Smooth muscle cell (in vitro differentiated cells): ENCODE results near the gene NACAD. TPM values are rescaled to one million over a fixed set of nuclear protein-coding genes. Genes with fewer than 3 reads are reported as not detected.

Source experiments
- DNase-seq: peaks from one replicate; lab custom pipeline; 2025; ENCODE audit not compliant: unreplicated experiment; lab: John Stamatoyannopoulos, UW
- H2AFZ ChIP-seq: fragments of 200-600 bp; sonication (generic); 2 replicates; pipeline ENCODE4 v1.6.0; 2016; ENCODE audit warnings: antibody characterized with exemption, low read depth, mild to moderate bottlenecking
- H3F3A ChIP-seq: fragments of 200-600 bp; sonication (generic); 2 replicates; pipeline ENCODE4 v1.6.0; 2017; ENCODE audit warnings: antibody characterized with exemption, low read depth
- H3K27ac ChIP-seq: fragments of 200-600 bp; sonication (generic); 2 replicates; pipeline ENCODE4 v1.5.1; 2016; ENCODE audit warnings: low read depth, mild to moderate bottlenecking
- H3K27me3 ChIP-seq: fragments of 200-600 bp; sonication (generic); 2 replicates; pipeline ENCODE4 v1.6.1; 2016; ENCODE audit warnings: low read depth, mild to moderate bottlenecking
- H3K36me3 ChIP-seq: fragments of 200-600 bp; sonication (generic); 2 replicates; pipeline ENCODE4 v1.5.1; 2016; ENCODE audit warnings: low read depth
- H3K4me1 ChIP-seq: fragments of 200-600 bp; sonication (generic); 2 replicates; pipeline ENCODE4 v1.5.1; 2016; ENCODE audit warnings: low read depth
- H3K4me2 ChIP-seq: fragments of 200-600 bp; sonication (generic); 2 replicates; pipeline ENCODE4 v1.6.0; 2016; ENCODE audit warnings: mild to moderate bottlenecking
- H3K4me3 ChIP-seq: fragments of 200-600 bp; sonication (generic); 2 replicates; pipeline ENCODE4 v1.5.1; 2016; ENCODE audit warnings: mild to moderate bottlenecking
- H3K79me2 ChIP-seq: fragments of 200-600 bp; sonication (generic); 2 replicates; pipeline ENCODE4 v1.6.0; 2016; ENCODE audit warnings: low read depth, mild to moderate bottlenecking
- H3K9ac ChIP-seq: fragments of 200-600 bp; sonication (generic); 2 replicates; pipeline ENCODE4 v1.6.0; 2016; ENCODE audit warnings: low read depth
- H3K9me3 ChIP-seq: fragments of 200-600 bp; sonication (generic); replicated peaks from 2 replicates; pipeline ENCODE4 v1.5.1; 2016; ENCODE audit warnings: low read depth
- H4K20me1 ChIP-seq: fragments of 200-600 bp; sonication (generic); 2 replicates; pipeline ENCODE4 v1.6.0; 2016; ENCODE audit warnings: low read depth
- WGBS: methylation state at CpG from one replicate; pipeline ENCODE4 v1.1.7; 2016; ENCODE audit warnings: low lambda C conversion rate; 5-methylcytosine and 5-hydroxymethylcytosine counted together
- polyA plus RNA-seq: library from polyadenylated mRNA; unstranded; fragments of >200 nt; fragmentation: Nextera tagmentation; extraction: Ambion mirVana; gene quantifications from 2 replicates; pipeline ENCODE4 v1.2.1, GENCODE V29; 2016
- total RNA-seq: library from RNA; depleted of rRNA; stranded (reverse); fragments of >200 nt; gene quantifications from 2 replicates; pipeline ENCODE4 v1.2.3, GENCODE V29; 2014
- TF ChIP-seq, protein P1 (sequence below): fragments of 200-600 bp; sonication (generic); IDR thresholded peaks from 2 replicates; pipeline ENCODE4 v1.5.1; 2017; ENCODE audit warnings: borderline replicate concordance, mild to moderate bottlenecking, antibody characterized with exemption; ENCODE audit not compliant: insufficient read depth, poor library complexity, severe bottlenecking

NACAD gene
- total and polyA plus RNA-seq, 2 experiments from 2014 or later = 5.3 to 12.5 TPM

DNA sequence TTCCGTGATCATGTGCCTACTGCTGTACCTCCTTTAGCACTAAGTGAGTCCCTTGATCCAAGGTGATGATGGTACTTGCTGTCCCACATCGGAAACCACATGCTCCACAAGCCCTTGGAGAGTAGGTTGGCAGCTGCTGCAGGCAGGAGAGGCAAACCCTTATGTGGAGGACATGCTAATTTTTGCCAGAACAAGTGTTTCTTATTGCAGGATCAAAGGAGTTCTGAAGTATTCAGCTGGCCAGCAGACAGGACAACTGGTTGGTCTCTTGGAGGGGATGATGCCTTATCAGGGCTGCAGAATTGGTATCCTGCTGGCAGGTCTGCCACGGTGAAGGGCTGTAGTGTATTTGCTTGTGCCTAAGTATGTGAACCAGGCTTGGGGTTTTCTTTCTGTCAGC, 36.8 kb downstream of the NACAD start:
- no peaks in the 10 kb centered on the region for H3K36me3 ChIP-seq
- TF ChIP-seq, protein P1, sequence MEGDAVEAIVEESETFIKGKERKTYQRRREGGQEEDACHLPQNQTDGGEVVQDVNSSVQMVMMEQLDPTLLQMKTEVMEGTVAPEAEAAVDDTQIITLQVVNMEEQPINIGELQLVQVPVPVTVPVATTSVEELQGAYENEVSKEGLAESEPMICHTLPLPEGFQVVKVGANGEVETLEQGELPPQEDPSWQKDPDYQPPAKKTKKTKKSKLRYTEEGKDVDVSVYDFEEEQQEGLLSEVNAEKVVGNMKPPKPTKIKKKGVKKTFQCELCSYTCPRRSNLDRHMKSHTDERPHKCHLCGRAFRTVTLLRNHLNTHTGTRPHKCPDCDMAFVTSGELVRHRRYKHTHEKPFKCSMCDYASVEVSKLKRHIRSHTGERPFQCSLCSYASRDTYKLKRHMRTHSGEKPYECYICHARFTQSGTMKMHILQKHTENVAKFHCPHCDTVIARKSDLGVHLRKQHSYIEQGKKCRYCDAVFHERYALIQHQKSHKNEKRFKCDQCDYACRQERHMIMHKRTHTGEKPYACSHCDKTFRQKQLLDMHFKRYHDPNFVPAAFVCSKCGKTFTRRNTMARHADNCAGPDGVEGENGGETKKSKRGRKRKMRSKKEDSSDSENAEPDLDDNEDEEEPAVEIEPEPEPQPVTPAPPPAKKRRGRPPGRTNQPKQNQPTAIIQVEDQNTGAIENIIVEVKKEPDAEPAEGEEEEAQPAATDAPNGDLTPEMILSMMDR = no peak
- H3F3A ChIP-seq = no peaks in the 10 kb centered on the region
- no peak overlapping the region for H3K4me3 ChIP-seq
- no peak overlapping the region for H2AFZ ChIP-seq
- no peaks in the 10 kb centered on the region for H3K4me1 ChIP-seq
- no peaks in the 10 kb centered on the region for H3K9me3 ChIP-seq
- H4K20me1 ChIP-seq = peaks cover 32% of the 10 kb centered on the region
- WGBS = 76% methylated on average over 3 of the region's 3 CpGs
- no peak overlapping the region for H3K4me2 ChIP-seq
- no peaks in the 10 kb centered on the region for H3K27me3 ChIP-seq
- H3K79me2 ChIP-seq = peaks cover 27% of the 10 kb centered on the region
- DNase-seq = no peak
- H3K27ac ChIP-seq = no peak overlapping the region
- no peak overlapping the region for H3K9ac ChIP-seq

DNA sequence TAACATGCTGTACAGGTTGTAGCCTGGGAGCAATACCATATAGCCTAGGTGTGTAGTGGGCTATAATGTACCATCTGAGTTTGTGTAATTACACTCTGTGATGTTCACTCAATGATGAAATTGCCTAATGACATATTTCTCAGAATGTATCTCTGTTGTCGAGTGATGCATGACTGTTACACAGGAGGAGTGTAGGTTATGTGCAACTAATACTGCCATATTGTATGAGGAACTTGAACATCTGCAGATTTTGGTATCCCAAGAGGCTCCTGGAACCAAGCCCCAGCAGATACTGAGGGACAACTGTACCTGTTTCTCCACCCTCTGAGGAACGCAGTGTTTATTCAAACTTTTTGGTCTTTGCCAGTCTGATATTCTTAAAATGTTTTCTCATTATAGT, 38.6 kb downstream of the NACAD start:
- no peaks in the 10 kb centered on the region for H3K27me3 ChIP-seq
- TF ChIP-seq, protein P1 = no peak
- H3K27ac ChIP-seq = no peak overlapping the region
- no peak overlapping the region for H3K4me2 ChIP-seq
- no peaks in the 10 kb centered on the region for H3K9me3 ChIP-seq
- no peaks in the 10 kb centered on the region for H3K36me3 ChIP-seq
- peaks cover 27% of the 10 kb centered on the region for H4K20me1 ChIP-seq
- H3K4me1 ChIP-seq = no peaks in the 10 kb centered on the region
- DNase-seq = no peak
- H3K9ac ChIP-seq = no peak overlapping the region
- H3F3A ChIP-seq = no peaks in the 10 kb centered on the region
- WGBS = 79% methylated on average over 2 of the region's 2 CpGs
- H3K79me2 ChIP-seq = peaks cover 13% of the 10 kb centered on the region
- no peak overlapping the region for H3K4me3 ChIP-seq
- H2AFZ ChIP-seq = no peak overlapping the region

DNA sequence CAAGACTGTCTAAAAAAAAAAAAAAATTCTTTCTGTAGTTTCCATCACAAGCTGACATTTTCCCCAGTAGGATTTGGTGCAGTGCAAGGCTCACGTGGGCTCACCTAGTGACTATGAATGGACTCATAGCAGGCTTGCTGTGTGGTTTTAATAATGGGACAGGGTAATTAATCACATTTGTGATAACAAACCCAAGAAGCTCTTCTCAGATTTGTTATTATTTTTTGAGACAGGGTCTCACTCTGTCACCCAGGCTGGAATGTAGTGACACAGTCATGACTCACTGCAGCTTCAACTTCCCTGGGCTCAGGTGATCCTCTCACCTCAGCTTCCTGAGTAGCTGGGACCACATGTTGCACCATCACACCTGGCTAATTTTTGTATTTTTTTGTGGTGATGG, 40.0 kb downstream of the NACAD start:
- H3K79me2 ChIP-seq = peaks cover 6% of the 10 kb centered on the region
- no peak overlapping the region for H2AFZ ChIP-seq
- H3K27ac ChIP-seq = no peak overlapping the region
- DNase-seq = no peak
- no peaks in the 10 kb centered on the region for H3F3A ChIP-seq
- H3K27me3 ChIP-seq = no peaks in the 10 kb centered on the region
- no peak overlapping the region for H3K4me2 ChIP-seq
- no peak overlapping the region for H3K9ac ChIP-seq
- H4K20me1 ChIP-seq = peaks cover 27% of the 10 kb centered on the region
- TF ChIP-seq, protein P1 = no peak
- H3K36me3 ChIP-seq = no peaks in the 10 kb centered on the region
- no peak overlapping the region for H3K4me3 ChIP-seq
- H3K9me3 ChIP-seq = no peaks in the 10 kb centered on the region
- 93% methylated on average over 1 of the region's 1 CpG for WGBS
- no peaks in the 10 kb centered on the region for H3K4me1 ChIP-seq

DNA sequence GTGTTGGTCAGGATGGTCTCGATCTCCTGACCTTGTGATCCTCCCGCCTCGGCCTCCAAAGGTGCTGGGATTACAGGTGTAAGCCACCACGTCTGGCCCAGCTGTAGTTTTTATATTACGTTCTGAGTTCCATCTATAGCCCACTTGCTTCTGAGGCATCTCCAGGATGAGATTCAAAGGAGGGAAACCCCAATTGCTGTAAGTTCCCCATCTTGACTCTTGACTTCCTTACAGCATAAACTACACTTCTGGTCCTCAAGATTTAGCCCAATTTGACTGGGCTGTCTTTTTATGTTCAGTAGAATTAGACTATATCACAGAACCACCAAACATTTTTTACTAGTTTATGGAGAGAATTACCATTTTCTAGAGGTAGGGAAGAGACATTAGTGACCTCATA, 44.4 kb downstream of the NACAD start:
- no peak overlapping the region for H2AFZ ChIP-seq
- no peaks in the 10 kb centered on the region for H3F3A ChIP-seq
- no peak for DNase-seq
- peaks cover 3% of the 10 kb centered on the region for H3K36me3 ChIP-seq
- H4K20me1 ChIP-seq = peaks cover 12% of the 10 kb centered on the region
- H3K27me3 ChIP-seq = no peaks in the 10 kb centered on the region
- H3K79me2 ChIP-seq = peaks cover 5% of the 10 kb centered on the region
- no peak overlapping the region for H3K4me2 ChIP-seq
- H3K27ac ChIP-seq = no peak overlapping the region
- H3K9ac ChIP-seq = no peak overlapping the region
- H3K4me1 ChIP-seq = no peaks in the 10 kb centered on the region
- WGBS = 78% methylated on average over 5 of the region's 5 CpGs
- no peaks in the 10 kb centered on the region for H3K9me3 ChIP-seq
- TF ChIP-seq, protein P1 = no peak
- no peak overlapping the region for H3K4me3 ChIP-seq
